HFFc6 (cell line): ENCODE data around the gene THRAP3. TPM values are rescaled to one million over a fixed set of nuclear protein-coding genes. Genes with fewer than 3 reads are reported as not detected.
"Not testable (repeated sequence)": the region's sequence is repeated elsewhere in the genome, so short reads cannot be mapped to it uniquely, and the experiment has no call there.

Source experiments
- DNase-seq: peaks from one replicate; pipeline ENCODE4 v3.0.0-alpha.2; 2018
- H3K27ac Mint-ChIP-seq: 2 replicates; pipeline ENCODE4 v1.8.0; 2020; ENCODE audit warnings: mild to moderate bottlenecking, mixed read lengths
- H3K27me3 Mint-ChIP-seq: 2 replicates; pipeline ENCODE4 v1.8.0; 2021; ENCODE audit warnings: mild to moderate bottlenecking, moderate library complexity, mixed read lengths; ENCODE audit not compliant: insufficient read depth
- H3K36me3 Mint-ChIP-seq: 2 replicates; pipeline ENCODE4 v1.8.0; 2021; ENCODE audit warnings: low read depth, mixed read lengths
- H3K4me1 Mint-ChIP-seq: 2 replicates; pipeline ENCODE4 v1.8.0; 2020; ENCODE audit warnings: low read depth, mixed read lengths
- H3K4me3 Mint-ChIP-seq: 2 replicates; pipeline ENCODE4 v1.8.0; 2020; ENCODE audit warnings: mild to moderate bottlenecking, moderate library complexity, mixed read lengths
- H3K9me3 Mint-ChIP-seq: 2 replicates; pipeline ENCODE4 v1.8.0; 2020; ENCODE audit warnings: mild to moderate bottlenecking, mixed read lengths
- total RNA-seq, 6 experiments: library from RNA; stranded (reverse); fragmentation: NEBNext Ultra II Directional; extraction: Animal tissue kit (Norgen Biotek cat#: 25700); gene quantifications; 2 replicates in 1 of 6; 3 replicates in 5 of 6; pipeline ENCODE4 v1.2.3, GENCODE V29; 2021
- TF ChIP-seq, protein P1 (sequence below): fragments of 200-600 bp; sonication (generic); IDR thresholded peaks from 2 replicates; pipeline ENCODE4 v1.5.0; 2021; ENCODE audit warnings: antibody characterized with exemption, mild to moderate bottlenecking

Gene THRAP3
- total RNA-seq, 6 experiments from 2014 or later, result 116 to 126 (median 121) TPM

DNA sequence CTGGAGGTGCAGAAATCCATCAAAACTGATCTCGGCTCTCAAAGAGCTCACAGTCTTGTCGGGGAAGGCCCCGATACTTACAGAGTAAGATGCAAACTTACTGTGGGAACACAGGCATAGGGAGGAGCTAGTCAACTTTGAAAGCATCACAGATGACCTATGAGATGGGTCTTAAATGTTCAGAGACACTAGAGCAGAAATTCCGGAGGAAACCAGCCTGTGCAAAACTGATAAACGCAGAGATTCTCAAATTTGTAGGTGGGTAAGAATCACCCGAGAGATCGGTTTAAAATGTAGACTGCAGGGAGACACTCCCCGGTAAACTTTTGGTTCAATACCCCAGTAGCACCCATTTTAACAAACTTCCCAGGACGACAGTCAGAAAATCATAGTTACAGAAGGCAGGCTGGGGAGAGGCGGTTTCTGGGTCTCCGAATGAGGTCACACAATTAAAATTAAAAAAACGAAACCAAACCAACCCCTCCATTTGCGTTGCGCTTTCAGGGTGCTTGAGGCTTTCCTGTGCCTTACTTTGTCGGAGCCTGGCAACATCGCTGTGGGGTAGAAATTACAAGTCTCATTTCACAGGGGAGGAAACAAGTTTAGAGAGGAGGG, 755 bp upstream of the THRAP3 start:
- H3K27me3 Mint-ChIP-seq, result peaks cover 4% of the 10 kb centered on the region
- TF ChIP-seq, protein P1, sequence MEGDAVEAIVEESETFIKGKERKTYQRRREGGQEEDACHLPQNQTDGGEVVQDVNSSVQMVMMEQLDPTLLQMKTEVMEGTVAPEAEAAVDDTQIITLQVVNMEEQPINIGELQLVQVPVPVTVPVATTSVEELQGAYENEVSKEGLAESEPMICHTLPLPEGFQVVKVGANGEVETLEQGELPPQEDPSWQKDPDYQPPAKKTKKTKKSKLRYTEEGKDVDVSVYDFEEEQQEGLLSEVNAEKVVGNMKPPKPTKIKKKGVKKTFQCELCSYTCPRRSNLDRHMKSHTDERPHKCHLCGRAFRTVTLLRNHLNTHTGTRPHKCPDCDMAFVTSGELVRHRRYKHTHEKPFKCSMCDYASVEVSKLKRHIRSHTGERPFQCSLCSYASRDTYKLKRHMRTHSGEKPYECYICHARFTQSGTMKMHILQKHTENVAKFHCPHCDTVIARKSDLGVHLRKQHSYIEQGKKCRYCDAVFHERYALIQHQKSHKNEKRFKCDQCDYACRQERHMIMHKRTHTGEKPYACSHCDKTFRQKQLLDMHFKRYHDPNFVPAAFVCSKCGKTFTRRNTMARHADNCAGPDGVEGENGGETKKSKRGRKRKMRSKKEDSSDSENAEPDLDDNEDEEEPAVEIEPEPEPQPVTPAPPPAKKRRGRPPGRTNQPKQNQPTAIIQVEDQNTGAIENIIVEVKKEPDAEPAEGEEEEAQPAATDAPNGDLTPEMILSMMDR, result no peak
- H3K9me3 Mint-ChIP-seq, result no peaks in the 10 kb centered on the region
- peaks cover 32% of the 10 kb centered on the region for H3K4me1 Mint-ChIP-seq
- H3K36me3 Mint-ChIP-seq, result peaks cover 28% of the 10 kb centered on the region
- peak overlapping the region; percentile 100 for H3K27ac Mint-ChIP-seq
- peak overlapping the region; percentile 99 for H3K4me3 Mint-ChIP-seq
- peak; percentile 65 for DNase-seq

DNA sequence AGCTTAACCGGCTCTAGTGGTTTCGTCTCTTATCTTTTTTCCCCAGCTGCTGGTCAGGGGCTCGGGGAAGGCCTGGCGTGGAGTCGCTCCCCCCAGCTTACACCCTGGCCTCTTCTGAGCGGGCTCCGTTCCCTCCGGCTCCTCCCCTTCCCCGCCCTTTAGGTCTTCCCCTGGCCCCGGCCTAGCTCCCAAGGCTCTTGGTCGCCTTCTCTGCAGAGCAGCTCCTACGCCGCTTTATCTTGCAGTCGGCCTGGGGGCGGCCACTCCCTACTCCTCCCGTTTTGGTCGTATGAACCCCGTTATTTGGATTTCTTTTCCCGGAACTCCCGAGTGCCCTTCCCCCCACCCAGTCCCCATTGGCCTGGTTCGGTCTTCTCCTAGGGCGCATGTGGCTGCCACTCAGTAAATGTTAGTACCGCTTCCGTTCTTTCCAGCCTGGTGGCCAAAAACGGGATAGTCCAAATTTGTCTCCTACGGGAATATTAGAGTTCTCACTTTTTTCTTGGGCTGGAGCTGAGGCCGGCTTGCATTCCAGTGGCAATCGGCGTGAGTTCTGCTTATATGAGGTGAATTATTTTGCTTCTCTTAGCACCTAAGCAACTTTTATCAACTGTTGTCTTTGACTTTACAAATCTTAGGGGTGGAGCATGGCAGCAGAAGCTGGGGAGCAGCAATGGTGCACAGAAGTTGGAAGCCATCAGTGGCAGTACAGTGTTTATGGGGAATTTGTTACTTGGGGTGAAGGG, 467 bp downstream of the THRAP3 start:
- H3K4me1 Mint-ChIP-seq, result peaks cover 32% of the 10 kb centered on the region
- peak; percentile 93 for DNase-seq
- H3K36me3 Mint-ChIP-seq, result peaks cover 28% of the 10 kb centered on the region
- H3K9me3 Mint-ChIP-seq, result no peaks in the 10 kb centered on the region
- peak overlapping the region; percentile 99 for H3K4me3 Mint-ChIP-seq
- peaks cover 4% of the 10 kb centered on the region for H3K27me3 Mint-ChIP-seq
- TF ChIP-seq, protein P1, result peak; percentile 77
- H3K27ac Mint-ChIP-seq, result peak overlapping the region; percentile 100

DNA sequence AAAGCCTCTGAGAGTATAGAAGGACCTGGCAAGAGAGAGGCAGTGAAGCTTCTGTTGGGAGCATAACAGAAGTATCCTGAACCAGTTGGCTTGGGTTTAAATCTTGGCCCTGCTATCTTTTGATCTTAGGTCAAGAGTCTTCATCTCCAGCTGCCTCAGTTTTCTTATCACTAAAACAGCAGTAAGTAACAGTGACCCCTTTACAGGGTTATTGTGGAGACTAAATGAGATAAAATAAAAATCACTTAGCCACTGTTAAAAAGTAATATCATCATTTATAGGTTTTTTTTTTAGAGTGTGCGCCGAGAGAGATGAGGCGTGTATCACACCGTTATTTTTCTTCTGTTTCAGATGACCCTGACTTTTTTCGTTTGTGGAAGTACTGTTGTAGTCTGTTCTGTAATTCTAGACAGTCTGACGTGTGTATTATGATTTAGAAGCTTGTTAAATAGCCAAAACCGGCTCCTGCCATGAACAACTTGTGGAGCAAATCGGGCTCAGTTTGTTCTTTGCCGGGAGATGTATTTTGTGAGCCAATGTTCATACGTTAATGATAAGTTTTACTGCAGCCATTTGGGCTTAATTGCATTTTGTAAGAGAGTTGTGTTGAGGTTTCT, 1.1 kb downstream of the THRAP3 start:
- peak overlapping the region; percentile 99 for H3K4me3 Mint-ChIP-seq
- peaks cover 4% of the 10 kb centered on the region for H3K27me3 Mint-ChIP-seq
- peaks cover 28% of the 10 kb centered on the region for H3K36me3 Mint-ChIP-seq
- DNase-seq, result no peak
- TF ChIP-seq, protein P1, result no peak
- H3K27ac Mint-ChIP-seq, result peak overlapping the region; percentile 100
- peaks cover 32% of the 10 kb centered on the region for H3K4me1 Mint-ChIP-seq
- H3K9me3 Mint-ChIP-seq, result no peaks in the 10 kb centered on the region

DNA sequence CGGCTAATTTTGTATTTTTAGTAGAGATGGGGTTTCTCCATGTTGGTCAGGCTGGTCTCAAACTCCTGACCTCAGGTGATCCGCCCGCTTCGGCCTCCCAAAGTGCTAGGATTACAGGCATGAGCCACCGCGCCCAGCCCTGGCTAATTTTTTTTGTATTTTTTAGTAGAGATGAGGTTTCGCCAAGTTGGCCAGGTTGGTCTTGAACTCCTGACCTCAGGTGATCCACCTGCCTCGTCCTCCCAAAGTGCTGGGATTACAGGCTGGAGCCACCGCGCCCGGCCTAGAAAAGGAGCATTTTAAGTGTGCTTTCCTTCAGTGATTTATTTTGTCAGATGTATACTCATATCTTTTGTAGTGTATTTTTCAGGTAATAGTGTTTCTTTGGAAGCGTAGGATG, 6.0 kb downstream of the THRAP3 start:
- H3K9me3 Mint-ChIP-seq, DNase-seq, H3K27me3 Mint-ChIP-seq, H3K4me3 Mint-ChIP-seq, H3K27ac Mint-ChIP-seq: not testable (repeated sequence)
- Mint-ChIP-seq H3K36me3 (peaks cover 27% of the 10 kb centered on the region), H3K4me1 (peaks cover 39% of the 10 kb centered on the region)

DNA sequence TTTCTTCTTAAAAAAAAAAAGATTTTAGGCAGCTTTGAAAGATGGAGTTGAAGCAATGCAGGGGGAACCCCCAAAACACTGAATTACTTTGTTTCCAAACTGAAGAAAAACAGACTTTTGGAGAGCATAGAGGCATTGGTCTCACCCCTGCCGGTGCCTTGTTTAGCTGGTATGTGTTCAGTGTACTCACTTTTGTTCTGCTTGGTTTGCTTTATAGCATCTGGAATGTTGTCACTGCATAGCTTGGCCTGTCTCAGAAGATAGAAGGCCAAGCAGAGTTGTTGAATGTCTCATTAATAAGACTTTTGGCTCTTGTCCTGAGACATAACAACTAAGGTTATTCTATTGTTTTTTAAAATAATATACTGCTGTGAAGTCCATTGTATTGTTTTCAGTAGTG, 6.9 kb downstream of the THRAP3 start:
- Mint-ChIP-seq H3K4me1 (peaks cover 36% of the 10 kb centered on the region), H3K27ac (peak overlapping the region; percentile 21; the same call in 1 of the 2 replicates), H3K36me3 (peaks cover 18% of the 10 kb centered on the region), H3K4me3 (no peak overlapping the region), H3K9me3 (no peaks in the 10 kb centered on the region), H3K27me3 (no peaks in the 10 kb centered on the region)
- DNase-seq, result no peak
- TF ChIP-seq, protein P1, result no peak
